Panc1 (cell line): ENCODE results near the gene SLC39A5.

ENCODE experiments used
- CTCF ChIP-seq: fragments of 450-650 bp; IDR thresholded peaks from 2 replicates; pipeline ENCODE4 v1.5.1; 2017; ENCODE audit warnings: mild to moderate bottlenecking
- POLR2AphosphoS5 ChIP-seq: IDR thresholded peaks from 2 replicates; pipeline ENCODE4 v1.6.1; 2012; ENCODE audit warnings: mild to moderate bottlenecking, low read depth, low read length, moderate library complexity

- TF ChIP-seq CTCF (no peak), POLR2AphosphoS5 (0 out of 2 replicates have a peak, but pooled peaks have one; percentile 11)
Measured at GRCh38 chr12:56202366-56202765, 27.5 kb upstream of the SLC39A5 start.
